NCI-H510A treated with DMSO at 0.1 percent for 48 hours (cell line): Measurements from ENCODE around the gene TMEM263.

Experiments
- DNase-seq: peaks from one replicate; lab custom pipeline; 2025; lab: John Stamatoyannopoulos, UW

The TMEM263 gene

GRCh38 chr12:106950591-106950990 lies 5.1 kb upstream of the TMEM263 start:
- no peak for DNase-seq

GRCh38 chr12:106953352-106954250 lies 2.1 kb upstream of the TMEM263 start:
- no peak for DNase-seq

- no peak for DNase-seq
Measured at GRCh38 chr12:106954462-106955376, 988 bp upstream of the TMEM263 start.

- peak; percentile 60 for DNase-seq
Measured at GRCh38 chr12:106956048-106956578, 406 bp downstream of the TMEM263 start.

- no peak for DNase-seq
Measured at GRCh38 chr12:106957583-106957982, 1.9 kb downstream of the TMEM263 start.

- DNase-seq, result no peak
Measured at GRCh38 chr12:106960443-106960842, 4.7 kb downstream of the TMEM263 start.

GRCh38 chr12:106962286-106962685 lies 6.6 kb downstream of the TMEM263 start:
- no peak for DNase-seq

GRCh38 chr12:106964526-106964925 lies 8.8 kb downstream of the TMEM263 start:
- DNase-seq, result no peak

- no peak for DNase-seq
Measured at GRCh38 chr12:106971065-106971464, 15.4 kb downstream of the TMEM263 start.

GRCh38 chr12:106973545-106973944 lies 17.8 kb downstream of the TMEM263 start:
- DNase-seq, result peak; percentile 50

GRCh38 chr12:106974511-106974910 lies 18.8 kb downstream of the TMEM263 start:
- peak; percentile 31 for DNase-seq

- DNase-seq, result no peak
Measured at GRCh38 chr12:106975098-106975497, 19.4 kb downstream of the TMEM263 start.

- DNase-seq, result no peak
Measured at GRCh38 chr12:106975993-106976658, 20.4 kb downstream of the TMEM263 start.

- no peak for DNase-seq
Measured at GRCh38 chr12:106976668-106977067, 21.0 kb downstream of the TMEM263 start.

GRCh38 chr12:106978035-106978800 lies 22.5 kb downstream of the TMEM263 start:
- no peak for DNase-seq

- no peak for DNase-seq
Measured at GRCh38 chr12:106980944-106981343, 25.2 kb downstream of the TMEM263 start.

GRCh38 chr12:106981788-106982187 lies 26.1 kb downstream of the TMEM263 start:
- no peak for DNase-seq

GRCh38 chr12:106982229-106982628 lies 26.5 kb downstream of the TMEM263 start:
- no peak for DNase-seq

GRCh38 chr12:106984588-106985137 lies 29.0 kb downstream of the TMEM263 start:
- DNase-seq, result no peak

- no peak for DNase-seq
Measured at GRCh38 chr12:106985479-106985878, 29.8 kb downstream of the TMEM263 start.

GRCh38 chr12:106986135-106986534 lies 30.4 kb downstream of the TMEM263 start:
- DNase-seq, result peak; percentile 5
